Measurements from ENCODE around the gene DLGAP3.

DNA sequence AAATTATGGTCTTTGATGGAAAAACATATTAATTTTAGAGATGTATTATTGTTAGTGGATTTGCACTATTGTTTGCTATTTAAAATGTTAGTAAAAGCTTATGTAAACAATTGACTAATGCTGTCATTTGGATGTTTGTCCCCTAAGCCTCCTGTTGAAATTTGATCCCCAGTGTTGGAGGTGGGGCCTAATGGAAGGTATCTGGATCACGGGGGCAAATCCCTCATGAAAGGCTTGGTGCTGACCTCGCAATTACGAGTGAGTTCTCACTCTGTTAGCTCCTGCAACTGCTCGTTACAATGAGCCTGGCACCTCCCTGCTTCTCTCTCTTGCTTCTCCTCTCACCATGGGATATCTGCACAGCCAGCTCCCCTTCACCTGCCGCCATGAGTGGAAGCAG lies 41.4 kb upstream of the DLGAP3 start:
- TF ChIP-seq POLR2AphosphoS5 (IDR thresholded peaks at IDR 0.05; ENCODE audit: insufficient read depth, low read depth, low read length) (no peak), POLR2A (IDR thresholded peaks at IDR 0.05; ENCODE audit: low read depth, low read length) (no peak), EZH2 (IDR thresholded peaks at IDR 0.05; ENCODE audit: borderline replicate concordance, low read depth, low read length, severe bottlenecking) (no peak), JUN (IDR thresholded peaks at IDR 0.05; ENCODE audit: borderline replicate concordance, insufficient read depth, insufficient read length, low read depth) (no peak), GATA2 (IDR thresholded peaks at IDR 0.05; ENCODE audit: insufficient read depth, insufficient read length, low read depth, low read length) (no peak), MYC (IDR thresholded peaks at IDR 0.05; ENCODE audit: low read depth, low read length) (no peak)
- TF ChIP-seq, protein P1, sequence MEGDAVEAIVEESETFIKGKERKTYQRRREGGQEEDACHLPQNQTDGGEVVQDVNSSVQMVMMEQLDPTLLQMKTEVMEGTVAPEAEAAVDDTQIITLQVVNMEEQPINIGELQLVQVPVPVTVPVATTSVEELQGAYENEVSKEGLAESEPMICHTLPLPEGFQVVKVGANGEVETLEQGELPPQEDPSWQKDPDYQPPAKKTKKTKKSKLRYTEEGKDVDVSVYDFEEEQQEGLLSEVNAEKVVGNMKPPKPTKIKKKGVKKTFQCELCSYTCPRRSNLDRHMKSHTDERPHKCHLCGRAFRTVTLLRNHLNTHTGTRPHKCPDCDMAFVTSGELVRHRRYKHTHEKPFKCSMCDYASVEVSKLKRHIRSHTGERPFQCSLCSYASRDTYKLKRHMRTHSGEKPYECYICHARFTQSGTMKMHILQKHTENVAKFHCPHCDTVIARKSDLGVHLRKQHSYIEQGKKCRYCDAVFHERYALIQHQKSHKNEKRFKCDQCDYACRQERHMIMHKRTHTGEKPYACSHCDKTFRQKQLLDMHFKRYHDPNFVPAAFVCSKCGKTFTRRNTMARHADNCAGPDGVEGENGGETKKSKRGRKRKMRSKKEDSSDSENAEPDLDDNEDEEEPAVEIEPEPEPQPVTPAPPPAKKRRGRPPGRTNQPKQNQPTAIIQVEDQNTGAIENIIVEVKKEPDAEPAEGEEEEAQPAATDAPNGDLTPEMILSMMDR (IDR thresholded peaks at IDR 0.05; ENCODE audit: extremely low read depth in 1 of 2, insufficient read depth in 1 of 2, low read depth in 1 of 2, low read length in 2 of 2), result no peak
- TF ChIP-seq, protein P2, sequence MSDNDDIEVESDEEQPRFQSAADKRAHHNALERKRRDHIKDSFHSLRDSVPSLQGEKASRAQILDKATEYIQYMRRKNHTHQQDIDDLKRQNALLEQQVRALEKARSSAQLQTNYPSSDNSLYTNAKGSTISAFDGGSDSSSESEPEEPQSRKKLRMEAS (IDR thresholded peaks at IDR 0.05; ENCODE audit: insufficient read depth, insufficient read length), result no peak
